Measurements from ENCODE around the gene GSTK1. TPM values are rescaled to one million over a fixed set of nuclear protein-coding genes. Genes with fewer than 3 reads are reported as not detected.

The GSTK1 gene
- total and polyA plus RNA-seq, 4 donors, result 98.9 to 253 (median 187) TPM

- 59% methylated on average over 3 of the region's 3 CpGs for WGBS
- H3K9me3 ChIP-seq (ENCODE audit: control insufficient read depth in 4 of 4, low read length in 3 of 4), result no peaks in the 10 kb centered on the region
- H3K27me3 ChIP-seq (ENCODE audit: control insufficient read depth in 4 of 4, insufficient read depth in 4 of 4, low read length in 3 of 4), result no peaks in the 10 kb centered on the region
- peak overlapping the region; percentile 21 to 37 for H3K27ac ChIP-seq (ENCODE audit: low read depth in 1 of 2, low read length in 2 of 2)
- H3K9ac ChIP-seq (ENCODE audit: low read depth in 1 of 2, low read length in 2 of 2), result no peak overlapping the region
- H3K4me3 ChIP-seq (ENCODE audit: low read depth in 1 of 3, low read length in 3 of 3), result peak overlapping the region; percentile 4 to 67 (median 26)
- no peaks in the 10 kb centered on the region for H3K36me3 ChIP-seq (ENCODE audit: control insufficient read depth in 4 of 4, insufficient read depth in 3 of 4, low read depth in 1 of 4, low read length in 3 of 4)
- TF ChIP-seq ATF3 (IDR thresholded peaks at IDR 0.05), result no peak
- no peak for TF ChIP-seq ZBTB33 (IDR thresholded peaks at IDR 0.05)
- no peak for TF ChIP-seq NR2F2 (IDR thresholded peaks at IDR 0.05)
- TF ChIP-seq GABPA (IDR thresholded peaks at IDR 0.05 in 1 of 2, conservative IDR thresholded peaks at IDR 0.05 in 1 of 2), result no peak
- no peak for TF ChIP-seq EGR1 (IDR thresholded peaks at IDR 0.05; ENCODE audit: low read depth in 2 of 2)
- TF ChIP-seq MAX (IDR thresholded peaks at IDR 0.05), result no peak
- no peak for TF ChIP-seq SP1 (IDR thresholded peaks at IDR 0.05)
- no peak for TF ChIP-seq HNF4A (conservative IDR thresholded peaks at IDR 0.05)
- TF ChIP-seq CTCF (IDR thresholded peaks at IDR 0.05; ENCODE audit: low read depth, low read length, missing input control), result no peak
- no peak for TF ChIP-seq YY1 (IDR thresholded peaks at IDR 0.05)
- TF ChIP-seq REST (IDR thresholded peaks at IDR 0.05), result no peak
- H3K4me1 ChIP-seq (ENCODE audit: control insufficient read depth in 4 of 4, insufficient read depth in 4 of 4, low read length in 3 of 4), result peaks cover 6 to 43% (median 26%) of the 10 kb centered on the region in 4 donors
- no peak for DNase-seq (ENCODE audit: low spot score)
Measured at GRCh38 chr7:143285470-143285778, 22.2 kb downstream of the GSTK1 start.

GRCh38 chr7:143285806-143286521 lies 22.7 kb downstream of the GSTK1 start:
- no peak for DNase-seq (ENCODE audit: low spot score)
- Histone ChIP-seq H3K9ac (ENCODE audit: low read depth in 1 of 2, low read length in 2 of 2) (no peak overlapping the region), H3K9me3 (ENCODE audit: control insufficient read depth in 4 of 4, low read length in 3 of 4) (no peaks in the 10 kb centered on the region), H3K36me3 (ENCODE audit: control insufficient read depth in 4 of 4, insufficient read depth in 3 of 4, low read depth in 1 of 4, low read length in 3 of 4) (no peaks in the 10 kb centered on the region), H3K4me3 (ENCODE audit: low read depth in 1 of 3, low read length in 3 of 3) (no peak overlapping the region), H3K4me1 (ENCODE audit: control insufficient read depth in 4 of 4, insufficient read depth in 4 of 4, low read length in 3 of 4) (peaks cover 6 to 46% (median 26%) of the 10 kb centered on the region in 4 donors), H3K27me3 (ENCODE audit: control insufficient read depth in 4 of 4, insufficient read depth in 4 of 4, low read length in 3 of 4) (no peaks in the 10 kb centered on the region), H3K27ac (ENCODE audit: low read depth in 1 of 2, low read length in 2 of 2) (no peak overlapping the region)
- WGBS, result 97% methylated on average over 11 of the region's 11 CpGs
- no peak for TF ChIP-seq YY1 (IDR thresholded peaks at IDR 0.05)
- no peak for TF ChIP-seq HNF4G (IDR thresholded peaks at IDR 0.05)
- TF ChIP-seq TAF1 (conservative IDR thresholded peaks at IDR 0.05), result no peak
- no peak for TF ChIP-seq GABPA (IDR thresholded peaks at IDR 0.05 in 1 of 2, conservative IDR thresholded peaks at IDR 0.05 in 1 of 2)
- TF ChIP-seq NR2F2 (IDR thresholded peaks at IDR 0.05), result no peak
- TF ChIP-seq CTCF (IDR thresholded peaks at IDR 0.05; ENCODE audit: low read depth, low read length, missing input control), result no peak
